ENCODE data around the gene FOXE1.

FOXE1 gene

DNA sequence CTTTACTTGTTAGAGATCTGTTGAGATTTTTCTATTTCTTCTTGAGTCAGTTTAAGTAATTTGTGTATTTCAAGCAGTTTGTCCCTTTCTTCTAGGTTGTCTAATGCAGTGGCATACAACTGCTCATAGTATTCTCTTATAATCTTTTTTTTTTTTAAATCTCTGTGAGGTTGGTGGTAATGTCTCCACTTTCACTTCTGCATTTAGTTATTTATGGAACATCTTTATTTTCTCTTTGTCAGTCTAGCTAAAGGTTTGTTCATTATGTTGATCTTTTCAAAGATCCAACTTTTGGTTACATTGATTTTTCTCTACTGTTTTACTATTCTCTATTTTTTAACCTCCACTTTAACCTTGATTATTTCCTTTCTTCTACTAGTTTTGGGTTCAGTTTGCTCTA, 13.8 kb downstream of the FOXE1 start:
- no peak for DNase-seq

DNA sequence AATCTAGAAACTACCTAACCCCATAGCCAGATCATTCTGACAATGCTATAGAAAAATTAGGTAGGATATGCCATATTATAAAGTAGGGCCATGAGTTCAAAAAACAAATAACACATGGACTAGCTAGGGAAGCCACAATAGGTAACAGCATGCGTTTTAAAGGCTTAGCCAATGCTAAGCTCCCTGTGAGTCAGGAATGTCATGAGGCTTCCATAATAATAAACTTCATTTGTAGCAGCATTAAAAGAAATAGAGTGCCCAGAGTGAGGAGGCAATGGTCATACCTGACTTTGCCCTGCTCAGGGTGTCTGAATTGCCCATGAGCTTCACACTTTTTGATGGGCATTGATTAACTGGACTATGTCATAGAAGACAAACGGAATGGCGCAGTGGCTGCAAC, 15.8 kb downstream of the FOXE1 start:
- no peak for DNase-seq

GRCh38 chr9:97873425-97873824, 20.4 kb downstream of the FOXE1 start:
- DNase-seq, result no peak

- no peak for DNase-seq
These were observed 20.9 kb downstream of the FOXE1 start for GRCh38 chr9:97873882-97874281.

DNA sequence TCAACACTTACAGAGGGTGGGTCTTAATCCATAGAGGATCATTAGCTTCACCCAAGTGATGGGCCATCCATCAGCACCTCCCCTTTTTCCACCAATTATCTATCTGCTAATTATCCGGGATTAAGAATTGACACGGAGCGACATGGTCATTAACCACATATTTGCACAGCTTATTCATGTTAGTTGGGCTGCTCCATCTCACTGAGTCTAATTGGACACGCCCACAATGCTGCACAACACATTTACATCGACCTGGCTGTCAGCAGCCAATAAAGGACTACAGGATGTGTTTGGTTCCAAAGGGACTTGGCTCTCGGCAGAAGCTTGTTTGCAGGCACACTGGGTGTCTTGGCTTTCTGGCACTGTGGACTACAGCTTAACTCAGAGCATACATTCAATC, 21.6 kb downstream of the FOXE1 start:
- DNase-seq, result no peak

GRCh38 chr9:97875111-97875510, 22.1 kb downstream of the FOXE1 start:
- DNase-seq, result no peak

DNA sequence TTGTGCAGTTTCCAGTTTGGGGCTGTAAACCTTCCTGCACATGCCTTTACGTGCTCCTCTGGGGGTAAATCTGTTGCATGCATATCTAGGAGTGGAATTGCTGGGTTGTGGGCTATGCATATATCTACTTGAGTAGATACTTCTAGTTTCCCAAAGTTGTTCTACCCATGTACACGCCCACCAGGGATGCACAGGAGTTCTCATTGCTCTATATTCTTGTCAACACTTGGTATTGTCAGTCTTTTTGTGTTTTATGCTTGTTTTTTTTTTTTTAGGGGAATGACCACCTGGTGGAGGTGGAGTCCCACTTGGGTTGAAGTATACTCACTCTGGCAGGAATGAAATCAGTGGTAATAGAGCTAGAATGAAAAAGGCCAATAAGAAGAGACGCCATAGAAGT, 23.0 kb downstream of the FOXE1 start:
- no peak for DNase-seq

GRCh38 chr9:97880336-97880735, 27.3 kb downstream of the FOXE1 start:
- DNase-seq, result no peak

- DNase-seq, result peak; percentile 55
These were observed 37.2 kb downstream of the FOXE1 start for GRCh38 chr9:97889941-97890887.

DNA sequence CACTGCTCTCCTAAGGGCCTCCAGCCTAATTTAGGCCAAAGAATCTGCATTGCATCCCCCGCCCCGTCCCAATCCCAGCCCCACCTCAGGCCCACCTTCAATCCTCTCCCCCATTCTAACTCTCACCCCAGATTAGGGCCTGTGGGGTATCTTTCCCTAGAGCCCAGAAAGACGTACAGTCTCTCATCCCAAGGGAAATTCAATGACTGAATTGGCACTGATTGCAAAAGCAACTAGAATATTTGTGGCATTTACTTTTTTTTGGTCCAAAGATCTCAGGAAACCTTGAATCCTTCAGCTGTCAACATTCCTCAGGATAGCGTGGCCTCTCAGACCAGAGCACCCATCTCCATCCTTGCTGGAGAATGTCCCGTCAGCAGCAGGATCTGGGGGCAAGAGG, 38.7 kb downstream of the FOXE1 start:
- DNase-seq, result no peak

DNA sequence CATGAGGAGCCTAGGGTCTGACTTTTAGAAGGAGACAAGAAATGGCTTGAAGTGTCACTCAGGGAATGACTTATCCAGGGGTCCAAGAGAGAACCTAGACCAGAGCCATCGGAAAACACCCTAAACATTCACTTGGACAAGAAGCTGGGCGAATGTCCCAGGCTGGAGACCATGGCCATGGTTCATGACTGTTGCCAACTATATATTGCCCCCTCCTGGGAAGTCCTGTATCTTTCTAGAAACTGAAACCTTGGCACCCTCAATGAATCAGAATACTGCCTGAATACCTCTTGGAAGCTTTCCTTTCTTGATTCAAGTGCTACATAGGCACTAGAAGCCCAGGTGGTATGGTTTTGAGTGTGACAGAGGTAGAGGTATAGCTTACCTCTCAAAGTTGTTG, 39.4 kb downstream of the FOXE1 start:
- DNase-seq, result no peak

DNA sequence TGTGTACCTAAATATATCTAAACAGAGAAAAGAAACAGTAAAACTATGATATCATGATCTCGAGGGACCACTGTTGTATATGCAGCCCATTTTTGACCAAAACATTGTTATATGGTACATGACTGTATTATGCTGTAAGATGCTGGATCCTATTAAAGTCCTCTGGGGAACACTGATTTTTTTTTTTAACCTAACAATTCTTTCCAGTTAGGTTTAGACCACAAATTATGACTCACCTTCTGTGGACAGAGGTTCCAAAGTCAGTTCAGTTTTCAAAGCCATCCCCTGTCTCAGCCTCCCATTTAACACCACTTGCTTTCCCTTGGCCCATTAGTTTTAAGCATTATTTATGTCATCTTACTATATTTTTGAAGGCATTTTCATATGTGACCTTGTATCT, 42.2 kb downstream of the FOXE1 start:
- no peak for DNase-seq

- no peak for DNase-seq
These were observed 42.8 kb downstream of the FOXE1 start for GRCh38 chr9:97895695-97896332.

- DNase-seq, result no peak
These were observed 47.2 kb downstream of the FOXE1 start for GRCh38 chr9:97900103-97900737.

DNA sequence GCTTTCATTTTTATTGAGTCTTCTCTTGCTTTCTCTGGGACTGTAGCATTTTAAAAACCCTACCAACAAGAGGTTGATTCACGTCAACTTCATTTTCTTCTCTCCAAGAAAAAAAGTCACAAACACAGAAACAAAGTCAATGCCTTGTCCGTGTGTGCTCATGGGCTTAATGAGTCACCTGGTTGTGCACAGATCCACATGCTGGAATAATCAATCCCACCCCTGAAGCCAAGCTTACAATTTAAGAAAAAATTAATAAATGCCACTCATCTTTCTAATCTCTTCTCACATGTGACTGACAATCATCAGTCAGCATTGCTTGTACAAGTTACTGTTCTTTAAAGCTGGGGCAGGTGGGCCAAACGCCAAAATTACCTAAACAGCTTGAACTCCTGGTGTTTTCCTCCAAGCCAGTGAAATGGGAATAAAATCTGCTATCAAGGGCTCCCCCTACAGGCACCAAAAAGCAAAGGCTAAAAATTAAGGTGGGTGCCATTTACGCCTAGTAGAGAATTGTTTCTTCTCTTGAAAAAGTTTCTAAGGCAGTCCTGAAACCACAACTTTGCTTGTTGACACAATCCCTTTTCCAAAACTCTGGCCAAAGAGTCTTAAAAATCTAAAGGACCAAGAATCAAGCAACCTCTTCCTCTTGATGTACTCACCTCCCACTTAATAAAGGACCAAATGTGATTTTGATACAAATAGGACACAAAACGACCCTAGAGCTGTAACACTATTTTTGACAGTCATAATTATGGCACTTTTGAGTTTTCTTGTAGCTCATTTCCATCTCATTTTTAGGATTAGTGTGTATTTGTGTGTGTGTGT, 47.9 kb downstream of the FOXE1 start:
- DNase-seq, result peak; percentile 42

- DNase-seq, result peak; percentile 68
These were observed 50.2 kb downstream of the FOXE1 start for GRCh38 chr9:97903177-97903576.

- peak; percentile 80 for DNase-seq
These were observed 51.7 kb downstream of the FOXE1 start for GRCh38 chr9:97904725-97905124.

- peak; percentile 64 for DNase-seq
These were observed 52.2 kb downstream of the FOXE1 start for GRCh38 chr9:97905228-97905627.

Data from activated CD4-positive, alpha-beta T cell treated with anti-CD3 and anti-CD28 coated beads, Interleukin-2, amount 50 U/mL, for 16 hours (primary cell).